Measurements from ENCODE around the gene ARHGAP18.

The ARHGAP18 gene

DNA sequence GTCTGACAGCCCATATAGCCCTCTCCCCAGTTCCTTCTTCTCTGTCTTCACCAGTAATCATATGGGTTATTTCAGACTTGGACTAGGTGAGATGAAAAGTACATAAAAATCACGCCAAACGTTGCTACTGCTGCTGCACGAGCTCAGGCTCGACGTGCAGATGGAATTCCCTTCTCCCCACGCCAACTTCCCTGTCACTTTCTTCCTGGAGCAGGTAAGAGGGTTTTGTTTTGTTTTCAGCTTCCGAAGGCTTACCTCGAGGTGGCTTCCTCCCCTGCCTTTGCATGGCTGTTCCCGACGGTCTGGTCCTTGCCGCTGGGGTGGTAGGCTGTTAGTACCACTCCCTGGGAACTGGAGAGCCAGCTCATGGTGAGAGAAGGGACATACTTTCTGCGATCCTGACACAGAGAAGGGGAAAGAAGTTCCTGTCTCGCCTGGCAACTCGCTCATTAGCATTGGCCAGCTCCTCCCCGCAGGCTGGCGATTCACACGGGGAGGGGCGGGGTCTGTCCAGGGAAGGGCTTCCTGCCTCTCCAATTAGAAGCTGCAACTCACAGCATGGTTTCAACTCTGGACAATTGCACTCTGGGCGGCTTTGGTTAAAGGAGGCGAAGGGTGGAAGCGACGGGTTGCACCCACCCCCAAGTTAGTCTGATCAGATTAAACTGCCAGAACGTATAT lies at the start of gene ARHGAP18:
ARHGAP18 (minus strand) TSS at position 409 of the 681 bp plus-strand sequence; CDS start at position 368, 41 bp downstream.
- DNase-seq, result peak; percentile 71

DNA sequence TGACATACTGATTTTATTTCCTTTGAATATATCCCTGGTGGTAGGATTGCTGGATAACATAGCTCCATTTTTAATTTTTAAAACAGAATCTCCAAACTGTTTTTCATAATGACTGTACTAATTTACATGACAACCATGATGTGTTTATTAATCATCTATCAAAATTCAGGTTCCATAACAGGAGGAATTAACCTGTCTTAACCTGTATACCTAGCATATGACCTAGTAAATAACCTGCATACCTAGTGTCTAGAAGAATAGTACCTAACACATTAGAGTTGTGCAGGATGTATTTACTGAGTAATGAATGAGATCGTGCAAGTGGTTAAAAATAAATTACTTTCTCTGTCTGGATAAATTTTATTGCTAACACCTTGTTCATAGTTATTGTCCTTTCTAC lies 45.8 kb upstream of the ARHGAP18 start:
- no peak for DNase-seq

DNA sequence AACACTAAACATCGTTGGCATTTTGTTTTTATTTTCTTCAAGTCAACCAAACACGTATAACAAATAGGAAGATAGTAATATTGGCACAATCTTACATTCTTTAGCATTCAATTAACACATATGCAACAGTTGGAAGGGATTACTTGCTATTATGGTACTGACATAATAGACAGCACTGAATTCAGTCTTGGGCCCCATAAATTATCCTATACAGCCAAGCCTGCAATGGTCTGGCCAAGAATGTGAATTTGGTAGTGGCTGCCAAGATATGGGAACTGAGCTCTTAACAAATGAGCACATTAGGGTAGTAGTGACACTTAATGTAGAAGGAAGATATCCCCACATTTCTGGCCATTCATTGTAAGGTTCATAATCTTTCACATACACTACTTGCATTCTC lies 44.8 kb upstream of the ARHGAP18 start:
- DNase-seq, result no peak

GRCh38 chr6:129753422-129753821 lies 43.4 kb upstream of the ARHGAP18 start:
- no peak for DNase-seq

GRCh38 chr6:129751384-129751783 lies 41.4 kb upstream of the ARHGAP18 start:
- DNase-seq, result no peak

GRCh38 chr6:129750360-129750759 lies 40.4 kb upstream of the ARHGAP18 start:
- DNase-seq, result no peak

DNA sequence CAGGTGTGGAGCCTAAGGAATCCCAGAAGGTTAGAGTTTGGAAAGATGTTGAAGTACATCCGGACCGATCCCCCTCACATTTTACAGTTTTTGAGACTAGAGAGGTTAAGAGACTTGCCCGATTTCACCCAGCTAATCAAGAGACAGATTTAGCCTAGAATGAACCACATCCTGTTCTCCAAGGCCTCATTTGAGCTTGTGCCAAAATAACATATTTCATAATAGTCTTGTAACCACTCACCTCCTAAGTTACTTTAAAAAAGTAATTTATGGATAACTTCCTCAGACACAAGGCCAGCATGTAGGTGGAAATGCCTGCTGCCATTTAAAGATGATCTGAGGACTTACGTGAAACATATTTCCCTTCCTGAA lies 39.8 kb upstream of the ARHGAP18 start:
- DNase-seq, result no peak

- DNase-seq, result no peak
Observed at GRCh38 chr6:129748901-129749748, 39.1 kb upstream of the ARHGAP18 start.

- peak; percentile 41 for DNase-seq
Observed at GRCh38 chr6:129748212-129748900, 38.4 kb upstream of the ARHGAP18 start.

- no peak for DNase-seq
Observed at GRCh38 chr6:129747588-129748112, 37.7 kb upstream of the ARHGAP18 start.

- DNase-seq, result no peak
Observed at GRCh38 chr6:129744880-129745237, 34.9 kb upstream of the ARHGAP18 start.

DNA sequence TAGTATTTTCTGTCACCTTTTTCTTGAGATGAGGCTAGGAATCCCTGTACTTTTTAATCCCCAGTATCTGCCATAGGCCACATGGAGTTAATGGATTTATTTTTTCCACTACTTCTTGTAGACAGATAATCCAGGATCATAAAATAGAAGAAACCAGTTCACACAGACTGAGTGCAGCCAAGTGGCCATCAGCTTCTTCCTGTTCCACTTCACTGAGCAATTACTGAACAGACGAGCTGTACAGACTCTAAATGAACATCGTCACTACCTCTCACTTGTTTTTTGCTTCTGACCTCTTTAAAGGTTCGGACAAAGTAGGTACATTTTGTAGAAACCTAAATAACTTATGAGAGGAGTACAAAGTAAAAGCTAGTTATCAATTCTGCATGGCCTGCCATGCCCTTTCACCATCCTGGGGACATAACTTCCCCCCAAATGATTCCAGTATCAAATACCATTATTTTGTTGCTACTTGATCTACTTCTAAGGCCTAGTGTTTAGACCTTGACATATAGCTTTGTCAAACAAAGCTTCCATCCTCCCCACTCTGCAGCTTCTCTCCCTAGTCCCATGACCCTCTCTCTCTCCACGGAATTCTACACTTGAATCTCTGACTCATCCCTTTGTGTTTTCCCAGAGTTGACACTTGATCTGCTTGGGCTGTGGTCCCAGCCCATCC lies 34.4 kb upstream of the ARHGAP18 start:
- DNase-seq, result no peak

GRCh38 chr6:129740013-129740412 lies 30.0 kb upstream of the ARHGAP18 start:
- no peak for DNase-seq

- no peak for DNase-seq
Observed at GRCh38 chr6:129736105-129736504, 26.1 kb upstream of the ARHGAP18 start.

DNA sequence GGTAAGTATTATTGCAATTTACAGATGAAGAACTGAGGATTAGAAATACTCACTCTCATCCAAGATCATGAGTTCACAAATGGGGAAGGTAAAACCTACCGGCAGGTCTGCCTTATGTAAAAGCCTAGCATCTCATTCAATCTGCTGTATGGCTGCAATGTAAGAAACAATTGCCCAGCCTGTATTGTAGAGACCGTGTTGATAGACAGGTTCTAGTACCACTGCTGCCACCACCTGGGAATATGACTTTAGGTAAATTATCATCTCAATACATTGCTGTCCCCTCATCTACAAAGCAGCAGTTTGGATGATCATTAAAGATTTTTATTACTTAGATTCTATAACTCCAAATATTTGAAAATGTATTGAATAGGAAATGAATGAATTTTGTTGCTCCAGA lies 23.3 kb upstream of the ARHGAP18 start:
- no peak for DNase-seq

DNA sequence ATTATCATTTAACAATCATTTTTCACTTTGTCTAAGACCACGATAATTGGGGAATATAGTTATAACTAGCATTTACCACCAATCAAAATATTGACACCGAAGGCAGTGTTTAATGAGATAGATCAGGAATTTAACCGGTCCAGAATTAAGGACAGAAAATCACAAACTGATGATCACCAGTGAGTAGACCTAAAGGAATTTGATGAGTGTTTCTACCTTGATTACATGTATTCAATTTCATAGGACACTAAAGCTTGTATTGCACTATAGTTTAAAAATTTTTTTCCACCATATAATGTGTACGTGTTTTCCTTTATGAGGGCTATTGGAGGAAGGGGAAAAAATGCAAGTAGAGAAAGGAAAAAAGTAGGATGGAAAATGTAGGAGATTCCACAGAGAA lies 22.6 kb upstream of the ARHGAP18 start:
- DNase-seq, result no peak

DNA sequence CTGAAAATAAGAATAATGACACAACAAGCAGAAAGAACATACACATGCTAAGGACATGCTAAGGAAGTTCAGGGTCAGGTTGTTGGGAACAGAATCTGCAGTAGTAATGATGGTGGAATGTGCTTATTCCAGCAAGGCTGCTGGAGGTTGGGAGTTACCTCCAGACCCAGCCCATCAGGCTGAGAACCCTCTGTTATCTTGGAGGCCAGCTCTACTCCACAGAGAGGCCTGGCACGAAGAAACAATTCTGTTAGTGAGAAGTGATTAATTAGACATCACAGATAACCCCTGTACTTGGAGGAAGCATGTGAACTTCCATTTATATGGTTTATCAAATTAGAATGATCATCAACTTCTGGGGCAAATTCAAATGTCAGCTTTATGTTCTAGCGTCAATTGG lies 22.1 kb upstream of the ARHGAP18 start:
- no peak for DNase-seq

GRCh38 chr6:129731428-129731827 lies 21.5 kb upstream of the ARHGAP18 start:
- no peak for DNase-seq

GRCh38 chr6:129730477-129731165 lies 20.6 kb upstream of the ARHGAP18 start:
- peak; percentile 10 for DNase-seq

GRCh38 chr6:129726650-129727049 lies 16.7 kb upstream of the ARHGAP18 start:
- DNase-seq, result no peak

DNA sequence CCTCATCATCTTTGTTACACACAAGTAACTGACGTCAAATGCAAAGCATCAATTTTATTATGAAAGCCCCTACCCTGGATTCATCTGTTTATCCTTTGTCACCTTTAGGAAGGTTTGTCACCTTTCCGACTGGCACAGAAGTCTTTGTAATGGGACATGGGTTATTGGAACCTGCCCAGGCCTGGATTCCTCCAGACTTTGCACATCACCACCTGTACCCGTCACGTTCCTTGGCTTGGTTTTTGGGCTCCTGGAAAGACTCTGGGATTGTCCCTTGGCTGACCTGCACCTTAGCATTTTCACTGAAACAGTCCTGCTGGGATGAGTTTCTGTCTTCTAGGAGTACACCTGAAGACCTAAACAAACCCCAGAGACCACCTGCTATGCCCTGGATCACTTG lies 15.4 kb upstream of the ARHGAP18 start:
- DNase-seq, result no peak

DNA sequence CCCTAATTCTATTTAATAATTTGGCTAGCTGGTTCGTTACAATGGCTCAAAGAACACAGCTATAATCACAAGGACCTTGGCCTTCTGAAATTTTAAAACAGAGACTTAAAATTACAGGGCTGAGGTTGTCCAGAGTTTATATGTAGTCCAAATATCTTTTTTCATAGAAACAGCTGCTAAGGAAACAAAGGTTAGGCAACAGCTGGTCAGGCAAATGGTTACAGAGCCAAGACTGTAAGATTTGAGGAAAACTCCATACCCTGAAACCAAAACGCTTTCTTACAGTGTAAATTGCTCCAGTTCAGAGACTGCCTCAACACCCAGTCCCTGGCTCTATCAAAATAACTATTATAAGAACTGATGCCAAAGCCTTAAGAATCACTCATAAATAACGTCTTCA lies 9.7 kb upstream of the ARHGAP18 start:
- no peak for DNase-seq

Measured in CD4-positive, alpha-beta T cell treated with Interferon gamma for 1 hour (primary cell).